Suppressor macrophage (primary cell): ENCODE results near the gene TGFBR3L.
A peak's percentile ranks its signal among the peaks of the same experiment; 100 is the strongest.

Experiments used
- DNase-seq, 4 experiments: peaks; one replicate each; pipeline ENCODE4 v3.0.0-alpha.2; 2020 to 2022
- total RNA-seq, 17 experiments: gene quantifications; one replicate each; lab custom pipeline; 2026; ENCODE audit warnings: mixed read lengths in 6 of 17, inconsistent platforms in 3 of 17; lab: John Stamatoyannopoulos, UW

The TGFBR3L gene
- 0.06 to 1.1 (median 0.33) reads per million in 17 experiments for total RNA-seq

GRCh38 chr19:7914598-7915045, at the start of gene TGFBR3L:
TSS of gene TGFBR3L (plus strand) at chr19:7914830.
- DNase-seq, result no peak

DNA sequence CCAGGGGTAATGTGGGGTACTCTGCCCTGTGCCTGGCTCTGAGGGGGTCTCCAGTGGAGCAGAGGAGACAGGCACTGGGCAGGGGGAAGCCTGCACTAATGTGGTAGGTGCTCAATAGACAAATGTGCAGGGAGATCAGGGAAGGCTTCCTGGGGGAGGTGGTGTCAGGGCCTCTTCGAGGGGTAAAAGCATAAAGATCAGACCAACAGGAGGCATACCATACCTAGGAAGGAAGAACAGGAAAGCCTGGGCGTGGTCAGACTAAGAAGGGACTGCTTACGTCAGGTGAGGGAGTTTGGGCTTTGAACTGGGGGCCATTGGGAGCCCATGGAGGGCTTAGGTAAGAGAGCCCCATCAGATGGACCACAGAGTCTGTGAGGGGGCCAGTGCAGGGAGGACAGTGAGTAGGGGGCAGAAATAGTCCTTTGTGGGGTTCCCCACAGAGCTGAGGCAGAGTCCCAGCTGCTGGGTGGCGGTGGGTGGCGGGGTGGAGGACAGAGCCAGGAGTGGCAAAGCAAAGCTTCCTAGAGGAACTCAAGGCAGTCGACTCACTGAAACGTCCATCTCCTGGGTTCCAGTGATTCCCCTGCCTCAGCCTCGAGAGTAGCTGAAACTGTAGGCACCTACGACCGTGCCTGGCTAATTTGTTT, 49.2 kb upstream of the TGFBR3L start:
- DNase-seq, result no peak

GRCh38 chr19:7866399-7867091, 48.1 kb upstream of the TGFBR3L start:
- no peak for DNase-seq

DNA sequence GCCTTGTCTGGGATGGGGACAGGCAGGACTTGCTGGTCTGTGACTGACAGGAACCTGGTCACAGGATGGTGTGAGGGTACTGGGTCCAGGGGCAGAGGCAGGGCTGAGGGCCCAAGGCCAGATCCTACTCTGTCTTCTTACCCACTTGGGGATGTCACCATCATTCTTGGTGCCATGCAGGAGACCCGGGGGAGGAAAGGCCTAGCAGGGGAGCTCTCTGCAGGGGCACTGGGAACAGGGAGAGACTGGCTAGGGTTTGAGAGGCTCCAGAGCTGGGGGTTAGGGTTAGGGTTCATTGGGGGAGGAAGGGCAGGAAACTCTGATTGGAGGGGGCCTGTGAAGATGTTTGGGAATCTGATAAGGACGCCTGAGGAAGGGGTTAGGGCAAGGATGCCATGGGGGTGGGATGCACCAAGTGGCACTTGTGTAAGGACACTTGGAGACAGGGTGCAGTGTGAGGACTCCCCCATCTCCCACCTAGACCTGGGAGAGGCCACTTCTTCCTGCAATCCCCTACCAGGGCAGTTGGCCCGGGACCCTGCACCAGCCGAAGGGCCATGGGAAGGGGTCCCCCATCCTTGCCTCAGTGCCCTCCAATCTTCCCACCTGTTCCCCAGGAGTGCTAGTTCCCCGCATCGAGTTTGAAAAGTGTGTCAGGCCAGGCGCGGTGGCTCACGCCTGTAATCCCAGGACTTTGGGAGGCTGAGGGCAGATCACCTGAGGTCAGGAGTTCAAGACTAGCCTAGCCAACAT, 47.4 kb upstream of the TGFBR3L start:
- DNase-seq, result no peak

GRCh38 chr19:7868326-7868670, 46.3 kb upstream of the TGFBR3L start:
- peak in 1 of 4 experiments; percentile 18 for DNase-seq

DNA sequence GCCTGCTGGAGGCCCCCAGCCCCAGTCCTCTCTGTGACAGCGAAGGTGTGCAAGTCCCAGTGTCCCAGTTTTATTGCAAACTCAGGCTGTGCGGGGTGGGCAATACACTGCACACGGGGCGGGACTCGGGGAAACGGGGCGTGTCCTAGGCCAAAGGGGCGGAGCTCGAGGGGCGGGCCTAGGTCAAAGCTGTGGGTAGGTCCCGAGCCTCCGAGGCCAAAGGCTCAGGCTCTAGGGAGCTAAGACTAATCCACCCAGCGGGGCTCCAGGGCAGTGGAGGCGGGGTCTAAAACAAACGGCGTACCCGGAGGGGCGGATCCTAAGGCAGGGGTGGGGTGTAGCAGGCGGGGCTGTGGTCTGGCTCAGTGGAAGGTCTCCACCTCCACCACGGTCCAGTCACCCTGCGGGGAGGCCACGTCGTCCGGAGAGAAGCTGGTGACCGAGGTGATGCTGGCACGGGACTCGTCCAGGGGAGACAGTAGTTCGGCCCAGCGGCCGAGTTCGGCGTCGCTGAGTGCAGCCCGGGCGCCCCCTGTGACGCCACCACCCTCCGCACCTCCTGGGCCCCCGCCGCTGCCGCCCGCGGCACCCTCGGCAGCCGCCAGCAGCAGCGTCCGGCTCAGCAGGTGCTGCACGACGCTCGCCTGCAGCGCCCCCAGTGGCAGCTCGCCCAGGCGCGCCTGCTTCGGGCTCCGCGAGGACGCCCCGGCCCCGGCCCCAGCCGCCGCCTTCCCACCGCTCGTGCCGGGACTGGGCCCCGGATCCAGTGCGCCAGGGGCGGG, 45.8 kb upstream of the TGFBR3L start:
- DNase-seq, result peak; percentile 69 to 90 (median 80)

DNA sequence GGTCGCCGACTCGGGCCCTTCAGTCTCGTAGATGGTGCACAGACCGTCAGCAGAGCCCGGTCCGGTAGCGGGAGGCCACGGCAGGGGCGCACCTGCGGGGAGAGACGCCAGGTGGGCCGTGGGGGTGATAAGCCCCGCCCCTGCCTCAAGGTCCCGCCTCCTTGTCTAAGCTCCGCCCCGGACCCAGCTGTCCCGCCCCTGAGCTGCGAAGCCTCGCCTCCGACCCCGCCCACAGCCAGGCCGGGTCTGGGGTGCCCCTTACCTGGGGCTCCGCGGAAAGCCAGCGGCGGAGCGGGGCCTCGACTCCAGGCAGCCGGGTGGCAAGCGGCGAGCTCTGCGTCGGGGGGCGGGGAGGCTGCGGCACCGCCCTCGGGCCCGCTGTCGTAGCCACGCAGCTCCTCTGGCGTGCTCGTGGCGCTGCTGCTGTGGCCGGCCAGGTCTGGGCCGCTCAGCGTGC, 45.1 kb upstream of the TGFBR3L start:
- DNase-seq, result peak; percentile 21 to 72 (median 52)

GRCh38 chr19:7869910-7870511, 44.6 kb upstream of the TGFBR3L start:
- DNase-seq, result peak in 1 of 4 experiments; percentile 27

GRCh38 chr19:7870571-7871436, 43.8 kb upstream of the TGFBR3L start:
- peak; percentile 16 to 55 (median 39) for DNase-seq

DNA sequence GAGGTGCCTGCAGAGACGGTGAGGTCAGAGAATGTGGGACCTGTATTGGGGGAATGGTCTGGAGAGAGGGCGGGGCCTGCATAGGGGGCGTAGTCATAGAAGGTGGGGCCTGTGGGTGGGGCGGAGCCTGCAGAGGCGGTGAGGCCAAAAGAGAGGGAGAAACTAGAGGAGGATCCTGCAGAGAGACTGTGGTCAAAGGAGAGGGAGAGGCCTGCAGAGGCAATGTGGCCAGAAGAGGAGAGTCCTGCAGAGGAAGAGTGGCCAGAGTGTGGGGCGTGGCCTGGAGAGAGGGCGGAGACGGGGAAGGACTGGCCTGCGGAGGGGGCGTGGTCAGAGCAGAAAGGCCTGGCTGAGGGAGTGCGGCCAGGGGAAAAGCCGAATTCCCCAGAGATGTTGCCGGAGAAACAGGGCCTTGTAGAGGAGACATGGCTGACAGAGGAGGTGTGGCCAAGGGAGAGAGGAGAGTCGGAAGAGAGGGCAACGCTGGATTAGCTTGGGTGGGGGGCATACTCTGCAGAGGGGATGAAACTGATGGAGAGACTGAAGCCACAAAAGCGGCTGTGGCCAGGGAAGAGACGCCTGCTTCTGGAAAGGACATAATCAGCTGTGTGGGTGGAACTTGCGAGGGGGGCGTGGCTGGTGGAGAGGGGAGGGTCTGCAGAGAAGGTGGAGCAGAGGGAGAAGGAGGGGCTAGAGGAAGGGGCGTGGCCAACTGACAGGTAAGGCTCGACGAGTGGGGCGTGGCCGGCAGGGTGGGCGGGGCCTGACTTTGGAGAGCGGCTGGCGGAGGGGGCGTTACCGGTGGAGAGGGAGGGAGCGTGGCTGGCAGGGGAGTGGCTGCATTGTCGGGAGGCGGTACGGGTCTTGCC, 43.0 kb upstream of the TGFBR3L start:
- DNase-seq, result peak; percentile 78 to 88 (median 83)

- no peak for DNase-seq
Observed at GRCh38 chr19:7872306-7873204, 42.1 kb upstream of the TGFBR3L start.

DNA sequence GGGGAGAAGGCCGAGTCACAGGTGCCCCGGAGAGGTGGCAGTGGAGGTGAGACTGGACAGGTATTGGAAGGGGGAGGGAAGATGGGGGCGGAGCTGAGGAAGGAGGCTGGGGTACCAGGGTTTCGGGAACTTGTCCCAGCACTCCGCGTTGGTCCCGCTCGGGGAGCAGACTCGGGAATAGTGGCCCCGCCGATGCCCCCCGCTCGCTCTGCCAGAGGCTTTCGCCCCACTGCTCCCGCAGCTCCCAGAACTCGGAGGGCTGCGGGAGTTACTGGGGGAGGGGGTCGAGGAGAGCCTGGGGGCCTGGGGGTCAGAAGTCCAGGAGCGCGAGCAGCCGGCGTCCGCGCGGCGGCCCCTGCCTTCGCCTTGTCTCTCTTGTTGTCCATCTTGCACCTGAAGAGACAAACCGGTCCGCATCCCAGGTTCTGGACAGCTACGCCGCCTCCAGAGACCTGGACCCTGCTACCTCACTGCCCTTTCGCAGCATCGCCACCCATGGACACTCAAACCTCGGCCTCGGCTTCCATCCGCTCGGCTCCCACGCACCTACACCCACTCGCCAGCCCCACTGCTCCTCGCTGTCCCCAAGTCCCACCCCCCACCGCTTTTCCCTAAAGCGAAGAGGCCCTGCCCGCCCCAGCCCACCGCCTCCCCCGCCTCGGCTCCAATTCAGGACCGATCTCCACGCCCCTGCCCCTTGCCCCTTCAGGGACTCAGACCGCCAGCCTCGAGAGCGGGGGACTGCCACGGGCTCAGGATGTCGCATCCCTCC, 41.1 kb upstream of the TGFBR3L start:
- no peak for DNase-seq

- no peak for DNase-seq
Observed at GRCh38 chr19:7874076-7874896, 40.3 kb upstream of the TGFBR3L start, which contains the start of gene PRR36. TSS of gene PRR36 (minus strand) at chr19:7874390. CDS start at chr19:7873689, 701 bp downstream.

DNA sequence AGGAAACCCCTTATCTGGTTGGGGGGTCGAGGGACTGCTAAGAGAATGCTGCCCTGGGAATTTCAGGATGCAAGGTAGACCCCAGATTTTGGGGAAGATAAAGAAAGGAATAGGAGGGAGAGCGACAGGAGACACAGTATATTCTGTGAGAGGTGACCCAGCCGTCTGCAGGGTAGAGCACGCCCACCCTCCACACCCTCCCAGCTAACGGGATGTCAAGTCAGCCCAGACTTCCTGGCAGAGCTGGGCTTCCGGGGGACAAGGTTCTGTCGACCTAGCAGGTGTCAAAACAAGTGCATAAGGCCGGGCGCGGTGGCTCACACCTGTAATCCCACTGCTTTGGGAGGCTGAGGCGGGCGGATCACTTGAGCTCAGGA, 39.7 kb upstream of the TGFBR3L start:
- DNase-seq, result no peak

DNA sequence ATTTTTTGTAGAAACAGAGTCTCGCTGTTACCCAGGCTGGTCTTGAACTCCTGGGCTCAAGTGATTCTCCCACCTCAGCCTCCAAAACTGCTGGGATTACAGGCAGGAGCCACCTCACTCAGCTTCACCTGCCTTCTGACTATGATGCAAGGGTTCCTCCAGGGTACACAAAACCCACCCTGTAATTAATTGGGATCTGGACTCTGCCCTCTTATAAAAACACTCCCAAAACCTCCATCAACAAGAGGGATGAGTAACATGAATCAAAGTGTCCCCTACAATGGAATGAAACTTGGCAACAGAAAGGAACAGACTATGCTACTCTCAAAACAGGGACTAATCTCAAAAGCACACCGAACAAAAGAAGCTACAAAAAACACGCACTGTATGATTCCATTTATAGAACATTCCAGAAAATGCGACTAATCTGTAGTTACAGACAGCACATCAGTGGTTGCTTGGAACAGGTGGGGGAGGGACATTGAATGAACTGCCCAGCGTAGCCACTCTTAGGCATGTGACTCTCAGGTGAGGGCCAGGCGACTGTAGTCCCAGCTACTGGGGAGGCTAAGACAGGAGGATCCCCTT, 37.3 kb upstream of the TGFBR3L start:
- DNase-seq, result no peak

DNA sequence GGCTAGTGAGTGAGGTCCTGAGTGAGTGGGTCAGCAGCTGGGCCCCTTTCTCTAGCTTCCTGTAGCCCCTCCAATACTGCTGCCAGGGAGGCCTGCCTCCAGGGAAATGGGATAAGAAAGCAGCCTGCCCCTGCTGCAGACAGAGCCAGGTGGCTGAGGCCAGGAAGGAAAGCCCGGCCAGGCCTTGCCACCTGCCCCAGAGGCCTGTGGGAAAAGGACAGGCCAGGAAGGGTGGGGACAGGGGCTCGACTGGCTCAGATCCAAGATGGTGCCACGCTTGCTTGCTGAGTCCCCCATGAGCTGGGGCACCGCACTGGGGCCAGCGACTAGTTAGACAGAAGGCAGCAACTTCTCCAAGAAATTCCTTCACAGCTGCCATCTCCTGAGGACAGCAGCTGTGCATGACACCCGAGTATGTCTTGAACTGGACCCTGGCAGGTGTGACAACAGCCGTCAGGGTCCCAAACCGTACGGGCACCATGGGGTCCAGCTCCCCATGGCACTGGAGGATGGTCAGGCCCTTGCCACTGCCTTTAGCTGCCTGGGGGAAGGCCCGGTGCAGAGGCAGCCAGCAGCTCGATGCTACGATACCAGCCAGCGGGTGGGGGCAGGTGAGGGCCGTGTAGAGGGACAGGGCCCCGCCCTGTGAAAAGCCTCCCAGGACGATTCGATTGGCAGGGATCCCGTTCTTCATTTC, 35.4 kb upstream of the TGFBR3L start:
- DNase-seq, result no peak
